GM23338 (cell line): ENCODE measurements around the gene CHD5. TPM values are rescaled to one million over a fixed set of nuclear protein-coding genes. Genes with fewer than 3 reads are reported as not detected.
A peak's percentile ranks its signal among the peaks of the same experiment; 100 is the strongest.

Source experiments
- ATAC-seq: fragments of 200-7000 bp; cut with Tn5 transposase; 3 replicates; pipeline ENCODE4 v1.9.1; 2020
- DNase-seq: peaks from one replicate; pipeline ENCODE4 v3.0.0-alpha.2; 2015; ENCODE audit warnings: low spot score
- H2AFZ ChIP-seq: fragments of 200-600 bp; sonication (generic); 2 replicates; pipeline ENCODE4 v1.8.0; 2016; ENCODE audit warnings: antibody characterized with exemption, mild to moderate bottlenecking, moderate library complexity
- H3F3A ChIP-seq: fragments of 200-600 bp; sonication (generic); replicated peaks from 2 replicates; pipeline ENCODE4 v1.8.0; 2017; ENCODE audit warnings: antibody characterized with exemption, mixed run types, low read depth
- H3K27ac ChIP-seq: fragments of 200-600 bp; sonication (generic); 2 replicates; pipeline ENCODE4 v1.6.1; 2016; ENCODE audit warnings: low read depth
- H3K27me3 ChIP-seq: fragments of 200-600 bp; sonication (generic); 2 replicates; pipeline ENCODE4 v1.8.0; 2016; ENCODE audit warnings: mild to moderate bottlenecking, mixed run types, moderate library complexity; ENCODE audit not compliant: insufficient read depth
- H3K36me3 ChIP-seq: fragments of 200-600 bp; sonication (generic); 2 replicates; pipeline ENCODE4 v1.8.0; 2016; ENCODE audit warnings: mild to moderate bottlenecking; ENCODE audit not compliant: insufficient read depth
- H3K4me1 ChIP-seq: fragments of 200-600 bp; sonication (generic); 2 replicates; pipeline ENCODE4 v1.8.0; 2016; ENCODE audit warnings: mild to moderate bottlenecking, moderate library complexity; ENCODE audit not compliant: insufficient read depth
- H3K4me2 ChIP-seq: fragments of 200-600 bp; sonication (generic); 2 replicates; pipeline ENCODE4 v1.7.1; 2017; ENCODE audit warnings: mixed run types
- H3K4me3 ChIP-seq: fragments of 200-600 bp; sonication (generic); 2 replicates; pipeline ENCODE4 v1.6.1; 2016; ENCODE audit warnings: mixed run types
- H3K79me2 ChIP-seq: fragments of 200-600 bp; sonication (generic); replicated peaks from 2 replicates; pipeline ENCODE4 v1.8.0; 2017; ENCODE audit warnings: mild to moderate bottlenecking; ENCODE audit not compliant: insufficient read depth
- H3K9me2 ChIP-seq: fragments of 200-600 bp; sonication (generic); 2 replicates; pipeline ENCODE4 v1.8.0; 2017; ENCODE audit not compliant: insufficient read depth
- H4K20me1 ChIP-seq: fragments of 200-600 bp; sonication (generic); replicated peaks from 2 replicates; pipeline ENCODE4 v1.8.0; 2017; ENCODE audit warnings: mild to moderate bottlenecking; ENCODE audit not compliant: insufficient read depth
- H3K27ac Mint-ChIP-seq: 2 replicates; pipeline ENCODE4 v1.8.0; 2020; ENCODE audit warnings: inconsistent platforms, mild to moderate bottlenecking, moderate library complexity, mixed read lengths
- H3K27me3 Mint-ChIP-seq: 3 replicates; pipeline ENCODE4 v1.8.0; 2022; ENCODE audit warnings: low read depth, mild to moderate bottlenecking, moderate library complexity, mixed read lengths, inconsistent platforms; ENCODE audit not compliant: insufficient read depth, poor library complexity
- H3K36me3 Mint-ChIP-seq: 3 replicates; pipeline ENCODE4 v1.8.0; 2021; ENCODE audit warnings: low read depth, mild to moderate bottlenecking, inconsistent platforms, moderate library complexity, mixed read lengths
- H3K4me1 Mint-ChIP-seq: 3 replicates; pipeline ENCODE4 v1.8.0; 2020; ENCODE audit warnings: mild to moderate bottlenecking, inconsistent platforms, mixed read lengths
- H3K4me3 Mint-ChIP-seq: 3 replicates; pipeline ENCODE4 v1.8.0; 2021; ENCODE audit warnings: moderate library complexity, mild to moderate bottlenecking, inconsistent platforms, mixed read lengths
- H3K9me3 Mint-ChIP-seq: 3 replicates; pipeline ENCODE4 v1.8.0; 2020; ENCODE audit warnings: moderate library complexity, mild to moderate bottlenecking, inconsistent platforms, mixed read lengths
- EZH2 ChIP-seq: fragments of 200-600 bp; sonication (generic); IDR thresholded peaks from one replicate; pipeline ENCODE4 v1.8.0; 2017; ENCODE audit warnings: antibody characterized with exemption, mild to moderate bottlenecking, low read depth; ENCODE audit not compliant: unreplicated experiment
- JUNB ChIP-seq: IDR thresholded peaks from one replicate; pipeline ENCODE4 v1.6.1; 2016; ENCODE audit warnings: antibody characterized with exemption; ENCODE audit not compliant: unreplicated experiment
- NANOG ChIP-seq: IDR thresholded peaks from 2 replicates; pipeline ENCODE4 v1.6.1; 2016; ENCODE audit warnings: antibody characterized with exemption, borderline replicate concordance
- POLR2AphosphoS5 ChIP-seq: IDR thresholded peaks from 2 replicates; pipeline ENCODE4 v1.6.1; 2016; ENCODE audit warnings: antibody characterized with exemption, low read depth
- STAT1 ChIP-seq: IDR thresholded peaks from one replicate; pipeline ENCODE4 v1.6.1; 2016; ENCODE audit warnings: antibody characterized with exemption; ENCODE audit not compliant: unreplicated experiment
- ZNF114 ChIP-seq: fragments of 250-450 bp; sonication (Bioruptor Pico); IDR thresholded peaks from 2 replicates; pipeline ENCODE4 v1.5.0; 2020; ENCODE audit warnings: mild to moderate bottlenecking, moderate library complexity
- polyA plus RNA-seq: library from polyadenylated mRNA; unstranded; fragments of >200 nt; fragmentation: Nextera tagmentation; extraction: Ambion mirVana; gene quantifications from 2 replicates; pipeline ENCODE4 v1.2.1, GENCODE V29; 2016
- total RNA-seq: library from RNA; depleted of rRNA; stranded (reverse); fragments of >200 nt; shearing (Covaris generic); gene quantifications from 2 replicates; pipeline ENCODE4 v1.2.3, GENCODE V29; 2014
- TF ChIP-seq, protein P1 (sequence below), 2 experiments: fragments of 200-600 bp in 1 of 2; sonication (generic) in 1 of 2; conservative IDR thresholded peaks; 2 replicates each; pipeline versions ENCODE4 v1.5.1 to v1.6.1; 2016 to 2017; ENCODE audit warnings: antibody characterized with exemption in 2 of 2, low read depth in 2 of 2, mild to moderate bottlenecking in 2 of 2, moderate library complexity in 1 of 2
- TF ChIP-seq, protein P2 (sequence below): IDR thresholded peaks from 2 replicates; pipeline ENCODE4 v1.6.1; 2016; ENCODE audit warnings: antibody characterized with exemption
- TF ChIP-seq, protein P3 (sequence below): IDR thresholded peaks from one replicate; pipeline ENCODE4 v1.6.1; 2018; ENCODE audit warnings: antibody characterized with exemption; ENCODE audit not compliant: unreplicated experiment

CHD5 gene
- total and polyA plus RNA-seq, 2 experiments from 2014 or later = 0.32 to 1.0 TPM

- Mint-ChIP-seq H3K9me3 (no peaks in the 10 kb centered on the region), H3K36me3 (no peaks in the 10 kb centered on the region), H3K4me3 (no peak overlapping the region), H3K27ac (no peak overlapping the region; the same call in 1 of the 2 replicates), H3K4me1 (peaks cover 21% of the 10 kb centered on the region), H3K27me3 (peaks cover 6% of the 10 kb centered on the region)
- 0 out of 2 replicates have a peak, but pooled peaks cover 2% of the 10 kb centered on the region for H3F3A ChIP-seq
- no peak overlapping the region for H3K4me3 ChIP-seq
- no peak for TF ChIP-seq NANOG
- TF ChIP-seq, protein P1, sequence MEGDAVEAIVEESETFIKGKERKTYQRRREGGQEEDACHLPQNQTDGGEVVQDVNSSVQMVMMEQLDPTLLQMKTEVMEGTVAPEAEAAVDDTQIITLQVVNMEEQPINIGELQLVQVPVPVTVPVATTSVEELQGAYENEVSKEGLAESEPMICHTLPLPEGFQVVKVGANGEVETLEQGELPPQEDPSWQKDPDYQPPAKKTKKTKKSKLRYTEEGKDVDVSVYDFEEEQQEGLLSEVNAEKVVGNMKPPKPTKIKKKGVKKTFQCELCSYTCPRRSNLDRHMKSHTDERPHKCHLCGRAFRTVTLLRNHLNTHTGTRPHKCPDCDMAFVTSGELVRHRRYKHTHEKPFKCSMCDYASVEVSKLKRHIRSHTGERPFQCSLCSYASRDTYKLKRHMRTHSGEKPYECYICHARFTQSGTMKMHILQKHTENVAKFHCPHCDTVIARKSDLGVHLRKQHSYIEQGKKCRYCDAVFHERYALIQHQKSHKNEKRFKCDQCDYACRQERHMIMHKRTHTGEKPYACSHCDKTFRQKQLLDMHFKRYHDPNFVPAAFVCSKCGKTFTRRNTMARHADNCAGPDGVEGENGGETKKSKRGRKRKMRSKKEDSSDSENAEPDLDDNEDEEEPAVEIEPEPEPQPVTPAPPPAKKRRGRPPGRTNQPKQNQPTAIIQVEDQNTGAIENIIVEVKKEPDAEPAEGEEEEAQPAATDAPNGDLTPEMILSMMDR (conservative IDR thresholded peaks at IDR 0.05; ENCODE audit: low read depth in 2 of 2) = peak; percentile 44 to 49
- DNase-seq (peak; percentile 39), ATAC-seq (peak; percentile 18)
- H3K27ac ChIP-seq = no peak overlapping the region
- no peaks in the 10 kb centered on the region for H3K36me3 ChIP-seq
- no peaks in the 10 kb centered on the region for H3K4me1 ChIP-seq
- H3K4me2 ChIP-seq = no peak overlapping the region
- no peaks in the 10 kb centered on the region for H3K9me2 ChIP-seq
- H3K79me2 ChIP-seq = no peaks in the 10 kb centered on the region
- H3K27me3 ChIP-seq = no peaks in the 10 kb centered on the region
- no peaks in the 10 kb centered on the region for H4K20me1 ChIP-seq
- no peak overlapping the region for H2AFZ ChIP-seq
These were observed 97.6 kb downstream of the CHD5 start for GRCh38 chr1:6082430-6082971.

DNA sequence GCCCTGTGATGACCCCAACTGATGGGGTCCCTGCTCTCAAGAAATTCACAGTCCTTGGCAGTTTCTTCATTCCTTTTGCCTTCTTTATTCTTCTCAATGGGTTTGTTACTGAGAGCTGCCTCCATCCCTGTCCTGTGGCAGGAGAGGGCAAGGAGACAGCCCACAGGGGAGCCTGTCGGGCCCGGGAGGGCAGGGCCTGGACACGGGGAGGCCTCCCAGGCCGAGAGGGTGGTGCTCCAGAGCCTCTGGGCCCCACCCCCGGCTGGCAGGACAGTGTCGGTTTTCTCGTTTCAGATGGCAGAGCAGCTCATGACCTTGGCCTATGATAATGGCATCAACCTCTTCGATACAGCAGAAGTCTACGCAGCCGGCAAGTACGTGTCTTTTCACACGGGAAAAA, 98.2 kb downstream of the CHD5 start:
- H3K4me3 ChIP-seq = no peak overlapping the region
- H3K36me3 ChIP-seq = no peaks in the 10 kb centered on the region
- no peaks in the 10 kb centered on the region for H3K4me1 ChIP-seq
- H4K20me1 ChIP-seq = no peaks in the 10 kb centered on the region
- 0 out of 2 replicates have a peak, but pooled peaks cover 2% of the 10 kb centered on the region for H3F3A ChIP-seq
- Mint-ChIP-seq H3K27ac (no peak overlapping the region), H3K4me3 (no peak overlapping the region), H3K36me3 (no peaks in the 10 kb centered on the region), H3K4me1 (peaks cover 23% of the 10 kb centered on the region), H3K27me3 (peaks cover 8% of the 10 kb centered on the region), H3K9me3 (no peaks in the 10 kb centered on the region)
- H3K4me2 ChIP-seq = no peak overlapping the region
- no peaks in the 10 kb centered on the region for H3K27me3 ChIP-seq
- no peaks in the 10 kb centered on the region for H3K79me2 ChIP-seq
- H3K27ac ChIP-seq = no peak overlapping the region
- ATAC-seq (no peak), DNase-seq (no peak)
- no peaks in the 10 kb centered on the region for H3K9me2 ChIP-seq
- no peak overlapping the region for H2AFZ ChIP-seq
- TF ChIP-seq, protein P2, sequence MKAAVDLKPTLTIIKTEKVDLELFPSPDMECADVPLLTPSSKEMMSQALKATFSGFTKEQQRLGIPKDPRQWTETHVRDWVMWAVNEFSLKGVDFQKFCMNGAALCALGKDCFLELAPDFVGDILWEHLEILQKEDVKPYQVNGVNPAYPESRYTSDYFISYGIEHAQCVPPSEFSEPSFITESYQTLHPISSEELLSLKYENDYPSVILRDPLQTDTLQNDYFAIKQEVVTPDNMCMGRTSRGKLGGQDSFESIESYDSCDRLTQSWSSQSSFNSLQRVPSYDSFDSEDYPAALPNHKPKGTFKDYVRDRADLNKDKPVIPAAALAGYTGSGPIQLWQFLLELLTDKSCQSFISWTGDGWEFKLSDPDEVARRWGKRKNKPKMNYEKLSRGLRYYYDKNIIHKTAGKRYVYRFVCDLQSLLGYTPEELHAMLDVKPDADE = no peak
- TF ChIP-seq POLR2AphosphoS5 = no peak
- TF ChIP-seq EZH2 = no peak
- TF ChIP-seq, protein P3, sequence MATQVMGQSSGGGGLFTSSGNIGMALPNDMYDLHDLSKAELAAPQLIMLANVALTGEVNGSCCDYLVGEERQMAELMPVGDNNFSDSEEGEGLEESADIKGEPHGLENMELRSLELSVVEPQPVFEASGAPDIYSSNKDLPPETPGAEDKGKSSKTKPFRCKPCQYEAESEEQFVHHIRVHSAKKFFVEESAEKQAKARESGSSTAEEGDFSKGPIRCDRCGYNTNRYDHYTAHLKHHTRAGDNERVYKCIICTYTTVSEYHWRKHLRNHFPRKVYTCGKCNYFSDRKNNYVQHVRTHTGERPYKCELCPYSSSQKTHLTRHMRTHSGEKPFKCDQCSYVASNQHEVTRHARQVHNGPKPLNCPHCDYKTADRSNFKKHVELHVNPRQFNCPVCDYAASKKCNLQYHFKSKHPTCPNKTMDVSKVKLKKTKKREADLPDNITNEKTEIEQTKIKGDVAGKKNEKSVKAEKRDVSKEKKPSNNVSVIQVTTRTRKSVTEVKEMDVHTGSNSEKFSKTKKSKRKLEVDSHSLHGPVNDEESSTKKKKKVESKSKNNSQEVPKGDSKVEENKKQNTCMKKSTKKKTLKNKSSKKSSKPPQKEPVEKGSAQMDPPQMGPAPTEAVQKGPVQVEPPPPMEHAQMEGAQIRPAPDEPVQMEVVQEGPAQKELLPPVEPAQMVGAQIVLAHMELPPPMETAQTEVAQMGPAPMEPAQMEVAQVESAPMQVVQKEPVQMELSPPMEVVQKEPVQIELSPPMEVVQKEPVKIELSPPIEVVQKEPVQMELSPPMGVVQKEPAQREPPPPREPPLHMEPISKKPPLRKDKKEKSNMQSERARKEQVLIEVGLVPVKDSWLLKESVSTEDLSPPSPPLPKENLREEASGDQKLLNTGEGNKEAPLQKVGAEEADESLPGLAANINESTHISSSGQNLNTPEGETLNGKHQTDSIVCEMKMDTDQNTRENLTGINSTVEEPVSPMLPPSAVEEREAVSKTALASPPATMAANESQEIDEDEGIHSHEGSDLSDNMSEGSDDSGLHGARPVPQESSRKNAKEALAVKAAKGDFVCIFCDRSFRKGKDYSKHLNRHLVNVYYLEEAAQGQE = no peak
- TF ChIP-seq ZNF114 (CRISPR knock-in tag) = no peak
- TF ChIP-seq STAT1 = no peak
- TF ChIP-seq JUNB = no peak
